ENCODE data around the gene SDHAF2.

- TF ChIP-seq EZH2 (IDR thresholded peaks at IDR 0.05; ENCODE audit: insufficient read depth, poor library complexity, severe bottlenecking) (no peak), EZH2phosphoT487 (IDR thresholded peaks at IDR 0.05; ENCODE audit: insufficient read depth, low read depth) (no peak)
Observed at GRCh38 chr11:61480261-61480993, 50.5 kb downstream of the SDHAF2 start.
